CD4-positive, CD25-positive, alpha-beta regulatory T cell (primary cell): ENCODE results near the gene DDX10. TPM values are rescaled to one million over a fixed set of nuclear protein-coding genes. Genes with fewer than 3 reads are reported as not detected.

Experiments used
- ATAC-seq, 2 donors: fragments of 150-1000 bp; cut with Tn5 transposase; one replicate each; pipeline ENCODE4 v1.10.0; 2021; ENCODE audit warnings: low read depth in 2 of 2, moderate number of reproducible peaks in 2 of 2, moderate library complexity in 1 of 2
- DNase-seq, 3 donors: peaks; one replicate each; pipeline versions ENCODE4 v3.0.0 to v3.0.0-alpha.2; 2012 to 2022; ENCODE audit warnings: mixed read lengths in 1 of 3
- H3K27ac ChIP-seq: one replicate; pipeline ENCODE4 v1.7.0; 2013; ENCODE audit warnings: mild to moderate bottlenecking, low read length; ENCODE audit not compliant: insufficient read depth, poor library complexity, severe bottlenecking
- H3K27me3 ChIP-seq: one replicate; pipeline ENCODE4 v1.7.0; 2013; ENCODE audit warnings: low read length; ENCODE audit not compliant: control insufficient read depth, insufficient read depth
- H3K36me3 ChIP-seq: one replicate; pipeline ENCODE4 v1.7.0; 2013; ENCODE audit warnings: mild to moderate bottlenecking, low read length, moderate library complexity; ENCODE audit not compliant: control insufficient read depth, insufficient read depth
- H3K4me1 ChIP-seq: 2 replicates; pipeline ENCODE4 v1.7.0; 2013; ENCODE audit warnings: mild to moderate bottlenecking, low read length; ENCODE audit not compliant: insufficient read depth, control insufficient read depth, poor library complexity, severe bottlenecking
- H3K4me3 ChIP-seq: one replicate; pipeline ENCODE4 v1.7.0; 2013; ENCODE audit warnings: low read depth, mild to moderate bottlenecking, low read length, moderate library complexity
- H3K9me3 ChIP-seq, 2 experiments: 1 replicate in 1 of 2; 2 replicates in 1 of 2; pipeline ENCODE4 v1.7.0; 2013; ENCODE audit warnings: low read length in 2 of 2, mild to moderate bottlenecking in 1 of 2, moderate library complexity in 1 of 2; ENCODE audit not compliant: control insufficient read depth in 2 of 2
- H3K27ac Mint-ChIP-seq, 3 donors: one replicate each; pipeline ENCODE4 v1.8.0; 2020 to 2022; ENCODE audit warnings: mild to moderate bottlenecking in 3 of 3, mixed read lengths in 3 of 3, moderate library complexity in 2 of 3
- H3K27me3 Mint-ChIP-seq: one replicate; pipeline ENCODE4 v1.8.0; 2022; ENCODE audit warnings: mild to moderate bottlenecking, mixed read lengths
- H3K36me3 Mint-ChIP-seq: one replicate; pipeline ENCODE4 v1.8.0; 2020; ENCODE audit warnings: mixed read lengths
- H3K4me1 Mint-ChIP-seq, 4 donors: one replicate each; pipeline ENCODE4 v1.8.0; 2020 to 2022; ENCODE audit warnings: mixed read lengths in 4 of 4, mild to moderate bottlenecking in 1 of 4
- H3K4me3 Mint-ChIP-seq, 4 donors: one replicate each; pipeline ENCODE4 v1.8.0; 2020 to 2022; ENCODE audit warnings: mild to moderate bottlenecking in 4 of 4, mixed read lengths in 4 of 4, moderate library complexity in 3 of 4
- H3K9me3 Mint-ChIP-seq, 7 donors: one replicate each; pipeline ENCODE4 v1.8.0; 2020 to 2022; ENCODE audit warnings: mixed read lengths in 7 of 7, mild to moderate bottlenecking in 3 of 7, moderate library complexity in 2 of 7
- polyA plus RNA-seq, 4 donors: library from polyadenylated mRNA; unstranded; fragments of 300-500 nt; fragmentation: Illumina TruSeq; gene quantifications; one replicate each; pipeline ENCODE4 v1.2.3, GENCODE V29; 2021
- total RNA-seq: library from RNA; stranded (reverse); gene quantifications from one replicate; pipeline ENCODE4 v1.2.3, GENCODE V29; 2022

Gene DDX10
- total and polyA plus RNA-seq, 5 donors from 2014 or later, result 10.5 to 23.3 (median 14.0) TPM

GRCh38 chr11:108863528-108863927, 198.7 kb downstream of the DDX10 start:
- Mint-ChIP-seq H3K36me3 (peaks cover 12% of the 10 kb centered on the region), H3K4me1 (peaks cover 4 to 16% (median 12%) of the 10 kb centered on the region in 4 donors), H3K27me3 (no peaks in the 10 kb centered on the region), H3K4me3 (no peak overlapping the region), H3K9me3 (no peaks in the 10 kb centered on the region), H3K27ac (no peak overlapping the region)
- Histone ChIP-seq H3K36me3 (no peaks in the 10 kb centered on the region), H3K27ac (no peak overlapping the region), H3K4me1 (no peaks in the 10 kb centered on the region), H3K27me3 (no peaks in the 10 kb centered on the region), H3K4me3 (no peak overlapping the region), H3K9me3 (no peaks in the 10 kb centered on the region)
- ATAC-seq (no peak), DNase-seq (no peak)

- Histone ChIP-seq H3K9me3 (no peaks in the 10 kb centered on the region), H3K36me3 (no peaks in the 10 kb centered on the region), H3K27me3 (no peaks in the 10 kb centered on the region), H3K4me3 (no peak overlapping the region), H3K4me1 (no peaks in the 10 kb centered on the region), H3K27ac (no peak overlapping the region)
- Mint-ChIP-seq H3K27me3 (no peaks in the 10 kb centered on the region), H3K4me3 (no peak overlapping the region), H3K4me1 (peaks cover 4 to 20% (median 12%) of the 10 kb centered on the region in 4 donors), H3K9me3 (no peaks in the 10 kb centered on the region), H3K36me3 (peaks cover 8% of the 10 kb centered on the region), H3K27ac (no peak overlapping the region)
- no peak for ATAC-seq
- no peak for DNase-seq
Observed at GRCh38 chr11:108865406-108865805, 200.5 kb downstream of the DDX10 start.

- Histone ChIP-seq H3K27me3 (no peaks in the 10 kb centered on the region), H3K36me3 (no peaks in the 10 kb centered on the region), H3K4me3 (no peak overlapping the region), H3K4me1 (no peaks in the 10 kb centered on the region), H3K9me3 (no peaks in the 10 kb centered on the region), H3K27ac (no peak overlapping the region)
- H3K27me3 Mint-ChIP-seq, result no peaks in the 10 kb centered on the region
- peaks cover 8% of the 10 kb centered on the region for H3K36me3 Mint-ChIP-seq
- ATAC-seq (no peak), DNase-seq (no peak)
- H3K4me3 Mint-ChIP-seq, result no peak overlapping the region
- H3K4me1 Mint-ChIP-seq, result peaks cover 5 to 20% (median 12%) of the 10 kb centered on the region in 4 donors
- no peak overlapping the region for H3K27ac Mint-ChIP-seq
- H3K9me3 Mint-ChIP-seq, result no peaks in the 10 kb centered on the region
Observed at GRCh38 chr11:108866781-108867180, 201.9 kb downstream of the DDX10 start.

- Mint-ChIP-seq H3K4me1 (peaks cover 3 to 21% (median 7%) of the 10 kb centered on the region in 4 donors), H3K27ac (no peak overlapping the region), H3K4me3 (peak overlapping the region in 1 of 4 donors; percentile 18), H3K36me3 (peaks cover 5% of the 10 kb centered on the region), H3K9me3 (no peaks in the 10 kb centered on the region), H3K27me3 (no peaks in the 10 kb centered on the region)
- ATAC-seq (no peak), DNase-seq (no peak)
- H3K4me3 ChIP-seq, result no peak overlapping the region
- no peak overlapping the region for H3K27ac ChIP-seq
- H3K9me3 ChIP-seq, result no peaks in the 10 kb centered on the region
- H3K27me3 ChIP-seq, result no peaks in the 10 kb centered on the region
- H3K4me1 ChIP-seq, result no peaks in the 10 kb centered on the region
- no peaks in the 10 kb centered on the region for H3K36me3 ChIP-seq
Observed at GRCh38 chr11:108870373-108871020, 205.6 kb downstream of the DDX10 start.

- H3K4me1 ChIP-seq, result no peaks in the 10 kb centered on the region
- ATAC-seq (no peak), DNase-seq (peak in 1 of 3 donors; percentile 65)
- H3K27ac Mint-ChIP-seq, result no peak overlapping the region
- H3K9me3 Mint-ChIP-seq, result no peaks in the 10 kb centered on the region
- no peaks in the 10 kb centered on the region for H3K27me3 ChIP-seq
- no peaks in the 10 kb centered on the region for H3K36me3 ChIP-seq
- no peak overlapping the region for H3K27ac ChIP-seq
- H3K36me3 Mint-ChIP-seq, result peaks cover 5% of the 10 kb centered on the region
- H3K9me3 ChIP-seq, result no peaks in the 10 kb centered on the region
- H3K4me3 ChIP-seq, result no peak overlapping the region
- H3K4me1 Mint-ChIP-seq, result peaks cover 3 to 17% (median 7%) of the 10 kb centered on the region in 4 donors
- no peaks in the 10 kb centered on the region for H3K27me3 Mint-ChIP-seq
- no peak overlapping the region for H3K4me3 Mint-ChIP-seq
Observed at GRCh38 chr11:108871152-108871551, 206.3 kb downstream of the DDX10 start.

- Histone ChIP-seq H3K27me3 (no peaks in the 10 kb centered on the region), H3K9me3 (no peaks in the 10 kb centered on the region), H3K4me1 (no peaks in the 10 kb centered on the region), H3K36me3 (no peaks in the 10 kb centered on the region), H3K4me3 (no peak overlapping the region), H3K27ac (no peak overlapping the region)
- Mint-ChIP-seq H3K27ac (no peak overlapping the region), H3K27me3 (no peaks in the 10 kb centered on the region), H3K9me3 (no peaks in the 10 kb centered on the region), H3K4me3 (no peak overlapping the region), H3K36me3 (peaks cover 5% of the 10 kb centered on the region), H3K4me1 (peaks cover 2 to 15% (median 5%) of the 10 kb centered on the region in 4 donors)
- ATAC-seq (no peak), DNase-seq (no peak)
Observed at GRCh38 chr11:108871867-108872266, 207.0 kb downstream of the DDX10 start.

GRCh38 chr11:108872781-108873291, 208.0 kb downstream of the DDX10 start:
- Mint-ChIP-seq H3K27ac (no peak overlapping the region), H3K4me3 (no peak overlapping the region), H3K36me3 (peaks cover 4% of the 10 kb centered on the region), H3K27me3 (no peaks in the 10 kb centered on the region), H3K4me1 (peaks cover 0 to 15% (median 4%) of the 10 kb centered on the region in 4 donors), H3K9me3 (no peaks in the 10 kb centered on the region)
- DNase-seq (no peak), ATAC-seq (no peak)
- Histone ChIP-seq H3K4me1 (no peaks in the 10 kb centered on the region), H3K9me3 (no peaks in the 10 kb centered on the region), H3K4me3 (no peak overlapping the region), H3K27ac (no peak overlapping the region), H3K36me3 (no peaks in the 10 kb centered on the region), H3K27me3 (no peaks in the 10 kb centered on the region)

GRCh38 chr11:108873310-108873709, 208.4 kb downstream of the DDX10 start:
- Histone ChIP-seq H3K36me3 (no peaks in the 10 kb centered on the region), H3K4me1 (no peaks in the 10 kb centered on the region), H3K27ac (no peak overlapping the region), H3K4me3 (no peak overlapping the region), H3K9me3 (no peaks in the 10 kb centered on the region), H3K27me3 (no peaks in the 10 kb centered on the region)
- H3K9me3 Mint-ChIP-seq, result no peaks in the 10 kb centered on the region
- H3K4me3 Mint-ChIP-seq, result no peak overlapping the region
- H3K4me1 Mint-ChIP-seq, result peaks cover 0 to 11% (median 2%) of the 10 kb centered on the region in 4 donors
- H3K27ac Mint-ChIP-seq, result no peak overlapping the region
- H3K36me3 Mint-ChIP-seq, result no peaks in the 10 kb centered on the region
- ATAC-seq (no peak), DNase-seq (no peak)
- H3K27me3 Mint-ChIP-seq, result no peaks in the 10 kb centered on the region
